SK-N-SH treated with all-trans-retinoic acid at 6 μM for 48 hours (cell line): ENCODE results near the gene CETP.

Experiments used
- BACH2 ChIP-seq: fragments of 250-450 bp; sonication (Bioruptor Pico); IDR thresholded peaks from 2 replicates; pipeline ENCODE4 v1.9.0; 2021; ENCODE audit warnings: mild to moderate bottlenecking, borderline replicate concordance
- ISL1 ChIP-seq: fragments of 250-450 bp; sonication (Bioruptor Pico); IDR thresholded peaks from 2 replicates; pipeline ENCODE4 v2.1.2; 2022; ENCODE audit warnings: mild to moderate bottlenecking, moderate library complexity
- TCF4 ChIP-seq: fragments of 250-450 bp; sonication (Bioruptor Pico); IDR thresholded peaks from 2 replicates; pipeline ENCODE4 v1.8.0; 2021; ENCODE audit warnings: mild to moderate bottlenecking, moderate library complexity, borderline replicate concordance
- ZFP3 ChIP-seq: fragments of 250-450 bp; sonication (Bioruptor Pico); IDR thresholded peaks from 2 replicates; pipeline ENCODE4 v1.5.0; 2020; ENCODE audit warnings: mild to moderate bottlenecking, moderate library complexity
- ZNF70 ChIP-seq: fragments of 450-650 bp; formaldehyde crosslinking; IDR thresholded peaks from 2 replicates; pipeline ENCODE4 v1.5.0; 2020; ENCODE audit warnings: mild to moderate bottlenecking, moderate library complexity

DNA sequence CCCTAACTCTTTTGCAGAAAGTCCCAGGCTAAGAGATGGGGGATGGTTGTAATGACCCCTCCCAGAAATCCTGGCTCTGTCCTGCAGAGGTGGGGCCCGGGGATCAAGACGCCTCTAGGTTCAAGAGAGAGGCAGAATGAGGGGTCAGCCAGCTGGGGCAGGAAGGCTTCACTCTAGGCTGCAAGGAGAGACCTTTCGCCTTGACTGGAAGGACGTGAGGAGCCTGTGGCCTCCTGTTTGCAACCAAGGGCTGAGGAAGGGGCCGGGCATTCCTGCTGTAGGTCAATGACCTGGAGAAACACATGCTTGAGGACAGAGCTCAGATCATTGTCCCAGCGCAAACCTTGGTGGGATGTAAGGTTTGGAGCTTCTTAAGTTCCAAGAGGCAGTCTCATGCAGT lies 8.7 kb upstream of the CETP start:
- TF ChIP-seq ZFP3 (CRISPR knock-in tag) (no peak), ISL1 (CRISPR knock-in tag) (no peak), ZNF70 (CRISPR knock-in tag) (no peak), BACH2 (CRISPR knock-in tag) (no peak), TCF4 (no peak)
